ENCODE data around the gene ABI3BP. TPM values are rescaled to one million over a fixed set of nuclear protein-coding genes. Genes with fewer than 3 reads are reported as not detected.

The ABI3BP gene
- total and polyA plus RNA-seq, 2 experiments from 2014 or later, result 0.42 to 0.57 TPM

GRCh38 chr3:100730524-100730923, 262.7 kb downstream of the ABI3BP start:
- Histone ChIP-seq H3K79me2 (replicated peaks; ENCODE audit: insufficient read depth) (peaks cover 65% of the 10 kb centered on the region), H3K27me3 (ENCODE audit: insufficient read depth) (no peaks in the 10 kb centered on the region), H3K4me3 (no peak overlapping the region), H4K20me1 (replicated peaks; ENCODE audit: insufficient read depth) (no peaks in the 10 kb centered on the region; the same call in 1 of the 2 replicates), H3K9me2 (ENCODE audit: insufficient read depth) (no peaks in the 10 kb centered on the region), H3K36me3 (ENCODE audit: insufficient read depth) (peaks cover 9% of the 10 kb centered on the region; the same call in 1 of the 2 replicates), H3F3A (replicated peaks; ENCODE audit: low read depth) (no peaks in the 10 kb centered on the region), H3K27ac (ENCODE audit: low read depth) (no peak overlapping the region), H3K4me1 (ENCODE audit: insufficient read depth) (peaks cover 29% of the 10 kb centered on the region), H3K4me2 (no peak overlapping the region), H2AFZ (no peak overlapping the region)
- peaks cover 25% of the 10 kb centered on the region for H3K4me1 Mint-ChIP-seq
- H3K27me3 Mint-ChIP-seq (ENCODE audit: insufficient read depth, low read depth, poor library complexity), result no peaks in the 10 kb centered on the region
- H3K27ac Mint-ChIP-seq, result peak overlapping the region; percentile 12
- peaks cover 36% of the 10 kb centered on the region for H3K36me3 Mint-ChIP-seq (ENCODE audit: low read depth)
- peak; percentile 22 for DNase-seq (ENCODE audit: low spot score)
- H3K9me3 Mint-ChIP-seq, result no peaks in the 10 kb centered on the region
- H3K4me3 Mint-ChIP-seq, result no peak overlapping the region
- ATAC-seq, result peak; percentile 59
- no peak for TF ChIP-seq POLR2AphosphoS5 (IDR thresholded peaks at IDR 0.05; ENCODE audit: low read depth)

GRCh38 chr3:100726706-100727105, 266.5 kb downstream of the ABI3BP start:
- Histone ChIP-seq H3K4me1 (ENCODE audit: insufficient read depth) (peaks cover 3% of the 10 kb centered on the region; the same call in 1 of the 2 replicates), H3K4me2 (no peak overlapping the region), H2AFZ (no peak overlapping the region), H3K79me2 (replicated peaks; ENCODE audit: insufficient read depth) (peaks cover 65% of the 10 kb centered on the region), H4K20me1 (replicated peaks; ENCODE audit: insufficient read depth) (no peaks in the 10 kb centered on the region; the same call in 1 of the 2 replicates), H3K4me3 (no peak overlapping the region), H3K9me2 (ENCODE audit: insufficient read depth) (no peaks in the 10 kb centered on the region), H3F3A (replicated peaks; ENCODE audit: low read depth) (no peaks in the 10 kb centered on the region), H3K27ac (ENCODE audit: low read depth) (no peak overlapping the region), H3K27me3 (ENCODE audit: insufficient read depth) (no peaks in the 10 kb centered on the region), H3K36me3 (ENCODE audit: insufficient read depth) (peaks cover 9% of the 10 kb centered on the region; the same call in 1 of the 2 replicates)
- Mint-ChIP-seq H3K9me3 (no peaks in the 10 kb centered on the region), H3K27me3 (ENCODE audit: insufficient read depth, low read depth, poor library complexity) (no peaks in the 10 kb centered on the region), H3K4me1 (peaks cover 5% of the 10 kb centered on the region; the same call in 2 of the 3 replicates), H3K27ac (peak overlapping the region; percentile 33; the same call in 1 of the 2 replicates), H3K4me3 (no peak overlapping the region), H3K36me3 (ENCODE audit: low read depth) (peaks cover 51% of the 10 kb centered on the region)
- DNase-seq (ENCODE audit: low spot score) (no peak), ATAC-seq (no peak)
- TF ChIP-seq CTCF (conservative IDR thresholded peaks at IDR 0.05; ENCODE audit: low read depth in 2 of 2) (no peak), POLR2AphosphoS5 (IDR thresholded peaks at IDR 0.05; ENCODE audit: low read depth) (no peak), JUNB (IDR thresholded peaks at IDR 0.05; ENCODE audit: unreplicated experiment) (no peak), CREB1 (CRISPR knock-in tag; IDR thresholded peaks at IDR 0.05; ENCODE audit: low read depth) (no peak)

- no peak overlapping the region for H3K4me3 Mint-ChIP-seq
- H3K36me3 Mint-ChIP-seq (ENCODE audit: low read depth), result peaks cover 58% of the 10 kb centered on the region
- H3K9me3 Mint-ChIP-seq, result no peaks in the 10 kb centered on the region
- H3K27ac Mint-ChIP-seq, result no peak overlapping the region; the same call in 1 of the 2 replicates
- ATAC-seq (no peak), DNase-seq (ENCODE audit: low spot score) (no peak)
- Histone ChIP-seq H3K4me3 (no peak overlapping the region), H3K9me2 (ENCODE audit: insufficient read depth) (no peaks in the 10 kb centered on the region), H3K4me2 (no peak overlapping the region), H3F3A (replicated peaks; ENCODE audit: low read depth) (no peaks in the 10 kb centered on the region), H4K20me1 (replicated peaks; ENCODE audit: insufficient read depth) (no peaks in the 10 kb centered on the region; the same call in 1 of the 2 replicates), H2AFZ (no peak overlapping the region), H3K27ac (ENCODE audit: low read depth) (no peak overlapping the region), H3K36me3 (ENCODE audit: insufficient read depth) (peaks cover 9% of the 10 kb centered on the region; the same call in 1 of the 2 replicates), H3K79me2 (replicated peaks; ENCODE audit: insufficient read depth) (peaks cover 68% of the 10 kb centered on the region), H3K4me1 (ENCODE audit: insufficient read depth) (peaks cover 3% of the 10 kb centered on the region; the same call in 1 of the 2 replicates), H3K27me3 (ENCODE audit: insufficient read depth) (no peaks in the 10 kb centered on the region)
- peaks cover 5% of the 10 kb centered on the region; the same call in 2 of the 3 replicates for H3K4me1 Mint-ChIP-seq
- no peaks in the 10 kb centered on the region for H3K27me3 Mint-ChIP-seq (ENCODE audit: insufficient read depth, low read depth, poor library complexity)
- TF ChIP-seq ETS1 (IDR thresholded peaks at IDR 0.05), result no peak
- no peak for TF ChIP-seq EZH2phosphoT487 (IDR thresholded peaks at IDR 0.05; ENCODE audit: unreplicated experiment)
Observed at GRCh38 chr3:100725935-100726513, 267.2 kb downstream of the ABI3BP start.

Measured in GM23338 (cell line).